Heart right ventricle (tissue), 16 donors: ENCODE measurements around the gene AGAP1. TPM values are rescaled to one million over a fixed set of nuclear protein-coding genes. Genes with fewer than 3 reads are reported as not detected.

Source experiments
- ATAC-seq, 8 donors: fragments of 200-7000 bp; cut with Tn5 transposase; one replicate each; pipeline ENCODE4 v1.9.1; 2020; ENCODE audit warnings: mild to moderate bottlenecking in 8 of 8, moderate library complexity in 8 of 8, moderate number of reproducible peaks in 1 of 8
- DNase-seq, 2 donors: peaks; one replicate each; pipeline ENCODE4 v3.0.0-alpha.2; 2020
- H3K27ac ChIP-seq, 10 donors: fragments of 200-600 bp; sonication (generic) in 2 of 10; one replicate each; pipeline versions ENCODE4 v1.5.0 to v1.8.0; 2020 to 2022; ENCODE audit warnings: mild to moderate bottlenecking in 3 of 10
- H3K27me3 ChIP-seq, 7 donors: fragments of 200-600 bp; one replicate each; pipeline ENCODE4 v1.8.0; 2021 to 2022; ENCODE audit warnings: mild to moderate bottlenecking in 2 of 7
- H3K36me3 ChIP-seq, 9 donors: fragments of 200-600 bp; sonication (generic) in 1 of 9; one replicate each; pipeline versions ENCODE4 v1.5.0 to v1.8.0; 2020 to 2022; ENCODE audit warnings: mild to moderate bottlenecking in 2 of 9
- H3K4me1 ChIP-seq, 9 donors: fragments of 200-600 bp; sonication (generic) in 1 of 9; one replicate each; pipeline versions ENCODE4 v1.5.0 to v1.8.0; 2020 to 2022; ENCODE audit warnings: mild to moderate bottlenecking in 4 of 9
- H3K4me3 ChIP-seq, 10 donors: fragments of 200-600 bp; sonication (generic) in 2 of 10; one replicate each; pipeline versions ENCODE4 v1.5.0 to v1.8.0; 2020 to 2022; ENCODE audit warnings: mild to moderate bottlenecking in 7 of 10, moderate library complexity in 2 of 10
- H3K9me3 ChIP-seq, 11 donors: fragments of 200-600 bp in 10 of 11; sonication (generic) in 2 of 11; one replicate each; pipeline versions ENCODE4 v1.5.0 to v1.8.0; 2013 to 2022; ENCODE audit warnings: mild to moderate bottlenecking in 2 of 11, control low read depth in 1 of 11, moderate library complexity in 1 of 11
- CTCF ChIP-seq, 9 donors: fragments of 200-600 bp; sonication (generic) in 2 of 9; IDR thresholded peaks; one replicate each; pipeline versions ENCODE4 v1.5.0 to v1.8.0; 2021 to 2022; ENCODE audit warnings: antibody characterized with exemption in 9 of 9, mild to moderate bottlenecking in 5 of 9, moderate library complexity in 1 of 9
- WGBS, 2 donors: extraction: QIAGEN DNeasy Blood & Tissue Kit; methylation state at CpG; one replicate each; pipeline ENCODE4 v1.1.7; 2013; ENCODE audit warnings: inconsistent platforms in 1 of 2; 5-methylcytosine and 5-hydroxymethylcytosine counted together
- intact Hi-C, 10 donors: fragments of 100-400 bp; cut with DNase I; formaldehyde crosslinking; loops; one replicate each; pipeline versions ENCODE4 v1.11.1 to v1.14.2; 2022
- polyA plus RNA-seq, 2 donors: library from polyadenylated mRNA; stranded (reverse); fragments of 200-250 nt; gene quantifications; one replicate each; pipeline ENCODE4 v1.2.3, GENCODE V29; 2013
- total RNA-seq, 10 donors: library from RNA; stranded (reverse); fragmentation: NEBNext Ultra II Directional in 3 of 10; extraction: Animal tissue kit (Norgen Biotek cat#: 25700) in 3 of 10; gene quantifications; one replicate each; pipeline versions ENCODE4 v1.2.1 to v1.2.4, GENCODE V29; 2021 to 2023
- donor health status: Arrhythmogenic right ventricular cardiomyopathy.
- donor health status: ischemic (EF 13 %, LVEDD 7.1; RV severe dilation, severe dysfunction).
- donor health status: healthy with polysubstance abuse.
- donor health status: DM: no; HTN: yes; CAD: no.
- donor health status: DM: no; HTN: no; CAD: no.
- donor health status: ischemic (EF 25% LVEDD 6.9; RV normal size, moderate dysfunction).
- donor health status: ischemic (EF 25% LVEDD 5.7; RV mildly dilated, moderate dysfunction).
- donor health status: healthy.
- donor health status: DM: yes; HTN: yes; CAD: no.
- donor health status: Ischemic cardiomyopathy.
- donor health status: ischemic (EF 35%, LVEDD 5.7; RV mildly dilated, moderate dysfunction).
- donor health status: nonischemic (EF 11% LVEDD 7.7; RV severe dilation, severe dysfunction).
- donor health status: DM: yes; HTN: yes; CAD: no.
- donor health status: PGD.
- donor health status: ischemic (EF 29% LVEDD 5.4; RV normal size, mild dysfunction).
- donor health status: nonischemic (EF 23%, LVEDD 6.1; RV moderate dilation, normal function).

The AGAP1 gene
- total and polyA plus RNA-seq, 12 donors: 3.5 to 29.2 (median 19.4) TPM

DNA sequence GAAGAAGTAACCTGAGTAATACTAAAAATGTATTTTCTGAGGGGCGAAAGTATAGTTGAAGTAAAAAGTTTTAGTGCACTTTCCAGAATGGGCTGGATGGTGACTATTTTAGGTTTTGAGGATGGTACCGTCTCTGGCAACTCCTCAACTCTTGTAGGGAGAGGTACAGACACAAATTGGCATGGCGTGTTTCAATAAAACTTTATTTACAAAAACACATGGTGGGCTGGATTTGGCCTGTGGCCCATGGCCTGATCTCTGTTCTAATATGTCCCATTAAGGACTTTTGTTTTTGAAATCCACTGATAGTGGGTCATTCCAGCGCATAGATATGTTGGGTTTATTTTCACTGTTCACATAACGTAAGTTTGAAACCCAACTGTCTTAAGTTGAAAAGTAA is 132.8 kb downstream of the AGAP1 start:
- TF ChIP-seq CTCF (IDR thresholded peaks at IDR 0.05): no peak
- 96% methylated on average over 5 of the region's 5 CpGs for WGBS, 2 donors
- peaks cover 0 to 17% (median 12%) of the 10 kb centered on the region in 9 donors for H3K4me1 ChIP-seq
- no peak overlapping the region for H3K27ac ChIP-seq
- ATAC-seq (no peak), DNase-seq (no peak)
- no peaks in the 10 kb centered on the region for H3K27me3 ChIP-seq
- H3K4me3 ChIP-seq: no peak overlapping the region
- intact Hi-C loops: no loop called here
- H3K36me3 ChIP-seq: no peaks in the 10 kb centered on the region
- peaks cover 0 to 2% (median 0%) of the 10 kb centered on the region in 11 donors for H3K9me3 ChIP-seq

DNA sequence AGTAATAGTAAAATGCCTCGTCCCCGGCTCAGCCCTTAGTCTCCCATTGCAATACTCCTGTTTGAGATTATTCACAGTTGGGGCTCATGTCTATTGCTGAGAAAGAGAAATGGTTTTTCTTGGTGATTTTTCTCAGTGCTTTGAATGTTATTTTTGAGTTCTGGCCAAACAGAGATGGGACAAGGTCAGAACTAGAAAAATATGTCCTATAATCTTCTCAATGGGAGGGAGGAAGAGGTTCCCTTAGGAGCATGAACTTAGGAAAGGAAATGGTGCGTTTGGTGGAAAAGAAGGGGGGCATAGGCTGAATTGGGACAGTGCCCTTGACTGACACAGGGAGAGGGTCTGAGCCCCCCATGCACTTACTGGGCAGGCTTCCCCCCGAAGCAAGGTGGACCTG is 133.8 kb downstream of the AGAP1 start:
- Histone ChIP-seq H3K36me3 (no peaks in the 10 kb centered on the region), H3K4me3 (no peak overlapping the region), H3K27me3 (no peaks in the 10 kb centered on the region), H3K4me1 (peaks cover 0 to 17% (median 12%) of the 10 kb centered on the region in 9 donors), H3K9me3 (peaks cover 0 to 2% (median 0%) of the 10 kb centered on the region in 11 donors), H3K27ac (peak overlapping the region in 6 of 10 donors; percentile 28 to 65 (median 45))
- ATAC-seq: peak in 7 of 8 donors; percentile 56 to 76 (median 61)
- 48 to 62% methylated on average over 4 of the region's 4 CpGs for WGBS, 2 donors
- TF ChIP-seq CTCF (IDR thresholded peaks at IDR 0.05): no peak
- intact Hi-C loops: loop anchor here in 1 of 10 donors (1.0 kb wide), 1 partner anchor 22 kb away; no protein-coding TSS in a partner anchor
- no peak for DNase-seq

DNA sequence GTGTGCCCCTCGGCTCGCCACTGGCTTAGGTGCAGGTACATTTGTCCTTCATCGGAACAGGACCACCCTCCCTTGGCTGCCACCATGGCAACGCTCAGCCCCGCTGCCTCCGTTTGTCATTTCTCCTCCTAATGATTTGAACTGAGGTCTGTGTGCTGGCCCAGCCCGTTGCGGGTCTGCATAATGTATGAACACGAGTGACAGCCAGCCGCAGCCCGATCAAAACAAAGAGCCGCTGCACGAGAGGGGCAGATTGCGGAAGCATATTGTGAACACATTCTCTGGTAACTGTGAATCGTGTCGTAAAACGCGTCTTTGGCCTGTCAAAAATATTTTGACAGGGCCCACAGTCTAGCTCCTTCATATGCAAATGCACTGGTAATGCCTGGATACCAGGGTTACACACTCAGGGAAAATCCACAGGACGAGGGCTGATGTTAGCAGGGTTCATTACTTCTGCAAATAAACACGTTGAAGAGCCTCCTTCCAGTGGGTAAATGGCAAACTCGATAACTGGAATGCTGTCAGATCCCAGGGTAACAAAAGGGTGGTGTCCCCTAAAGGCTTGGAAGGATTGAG is 137.0 kb downstream of the AGAP1 start:
- Histone ChIP-seq H3K4me3 (no peak overlapping the region), H3K9me3 (peaks cover 0 to 2% (median 0%) of the 10 kb centered on the region in 11 donors), H3K27ac (no peak overlapping the region), H3K36me3 (no peaks in the 10 kb centered on the region), H3K27me3 (no peaks in the 10 kb centered on the region), H3K4me1 (peaks cover 0 to 17% (median 12%) of the 10 kb centered on the region in 9 donors)
- TF ChIP-seq CTCF (IDR thresholded peaks at IDR 0.05): no peak
- DNase-seq (no peak), ATAC-seq (no peak)
- intact Hi-C loops: no loop called here
- WGBS, 2 donors: 75 to 90% methylated on average over 21 of the region's 21 CpGs

GRCh38 chr2:235634435-235635158 is 140.8 kb downstream of the AGAP1 start:
- WGBS, 2 donors: 81 to 85% methylated on average over 12 of the region's 12 CpGs
- Histone ChIP-seq H3K4me1 (peaks cover 2 to 17% (median 11%) of the 10 kb centered on the region in 9 donors), H3K27me3 (no peaks in the 10 kb centered on the region), H3K36me3 (no peaks in the 10 kb centered on the region), H3K4me3 (no peak overlapping the region), H3K9me3 (no peaks in the 10 kb centered on the region), H3K27ac (no peak overlapping the region)
- no peak for ATAC-seq
- no peak for DNase-seq
- intact Hi-C loops: no loop called here
- no peak for TF ChIP-seq CTCF (IDR thresholded peaks at IDR 0.05)
